ENCODE measurements around the gene TMED10. TPM values are rescaled to one million over a fixed set of nuclear protein-coding genes. Genes with fewer than 3 reads are reported as not detected.

The TMED10 gene
- total and polyA plus RNA-seq, 2 of the 13 experiments (the other 11 are each of a cell fraction or from before 2014, with no cell fraction given) = 311 to 377 TPM

DNA sequence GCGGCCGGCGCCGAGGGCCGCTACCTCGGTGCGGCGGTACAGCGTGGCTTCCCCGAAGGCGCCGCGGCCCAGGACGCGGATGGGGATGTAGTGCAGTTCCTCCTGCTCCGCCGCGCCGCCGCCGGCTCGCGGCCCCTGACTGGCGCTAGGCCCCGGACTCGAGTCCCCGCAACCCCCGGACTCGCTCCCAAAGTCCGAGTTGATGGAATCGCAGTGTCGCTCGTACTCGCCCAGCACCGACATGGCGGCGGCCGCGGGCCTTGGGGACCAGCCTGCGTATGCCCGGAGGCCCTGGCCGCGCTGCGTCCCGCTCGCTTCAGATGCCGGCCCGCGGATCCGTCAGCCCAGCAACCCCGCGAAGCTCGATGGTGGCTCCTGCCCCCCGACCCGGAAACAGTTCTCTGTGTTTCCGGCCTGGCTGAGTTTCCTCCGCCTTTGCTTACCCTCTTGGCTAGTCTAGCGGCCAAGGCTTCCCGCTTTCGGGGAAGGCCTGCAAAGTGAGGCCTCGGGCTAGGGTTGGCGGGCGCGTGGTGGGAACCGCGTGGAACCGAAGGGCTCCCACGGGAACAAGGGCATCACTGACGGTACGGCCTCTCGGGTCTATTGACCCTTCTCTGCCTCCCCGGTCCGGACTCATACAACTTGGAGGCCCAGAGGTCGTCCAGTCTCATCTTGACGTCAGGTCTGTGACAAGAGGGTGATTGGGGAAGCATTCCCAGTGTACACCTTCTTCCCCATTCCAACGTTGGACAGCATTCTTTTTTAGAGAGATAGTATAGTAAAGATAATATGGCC, 49.5 kb downstream of the TMED10 start, which contains the start of gene NEK9 (continued):
- 0 out of 2 replicates have a peak, but pooled peaks have one; percentile 86 for TF ChIP-seq ZNF619 (CRISPR knock-in tag; IDR thresholded peaks at IDR 0.05)
- TF ChIP-seq GTF3A (CRISPR knock-in tag; conservative IDR thresholded peaks at IDR 0.05) = no peak
- TF ChIP-seq MEF2D (CRISPR knock-in tag; IDR thresholded peaks at IDR 0.05) = 0 out of 2 replicates have a peak, but pooled peaks have one; percentile 48
- TF ChIP-seq, protein P1, sequence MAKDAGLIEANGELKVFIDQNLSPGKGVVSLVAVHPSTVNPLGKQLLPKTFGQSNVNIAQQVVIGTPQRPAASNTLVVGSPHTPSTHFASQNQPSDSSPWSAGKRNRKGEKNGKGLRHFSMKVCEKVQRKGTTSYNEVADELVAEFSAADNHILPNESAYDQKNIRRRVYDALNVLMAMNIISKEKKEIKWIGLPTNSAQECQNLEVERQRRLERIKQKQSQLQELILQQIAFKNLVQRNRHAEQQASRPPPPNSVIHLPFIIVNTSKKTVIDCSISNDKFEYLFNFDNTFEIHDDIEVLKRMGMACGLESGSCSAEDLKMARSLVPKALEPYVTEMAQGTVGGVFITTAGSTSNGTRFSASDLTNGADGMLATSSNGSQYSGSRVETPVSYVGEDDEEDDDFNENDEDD (CRISPR knock-in tag; IDR thresholded peaks at IDR 0.05; ENCODE audit: borderline replicate concordance) = peak; percentile 84; the same call in 1 of the 2 replicates
- 0 out of 2 replicates have a peak, but pooled peaks have one; percentile 52 for TF ChIP-seq MTF1 (CRISPR knock-in tag; IDR thresholded peaks at IDR 0.05)
- TF ChIP-seq, protein P2, sequence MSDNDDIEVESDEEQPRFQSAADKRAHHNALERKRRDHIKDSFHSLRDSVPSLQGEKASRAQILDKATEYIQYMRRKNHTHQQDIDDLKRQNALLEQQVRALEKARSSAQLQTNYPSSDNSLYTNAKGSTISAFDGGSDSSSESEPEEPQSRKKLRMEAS (IDR thresholded peaks at IDR 0.05) = peak; percentile 83
- TF ChIP-seq, protein P3, sequence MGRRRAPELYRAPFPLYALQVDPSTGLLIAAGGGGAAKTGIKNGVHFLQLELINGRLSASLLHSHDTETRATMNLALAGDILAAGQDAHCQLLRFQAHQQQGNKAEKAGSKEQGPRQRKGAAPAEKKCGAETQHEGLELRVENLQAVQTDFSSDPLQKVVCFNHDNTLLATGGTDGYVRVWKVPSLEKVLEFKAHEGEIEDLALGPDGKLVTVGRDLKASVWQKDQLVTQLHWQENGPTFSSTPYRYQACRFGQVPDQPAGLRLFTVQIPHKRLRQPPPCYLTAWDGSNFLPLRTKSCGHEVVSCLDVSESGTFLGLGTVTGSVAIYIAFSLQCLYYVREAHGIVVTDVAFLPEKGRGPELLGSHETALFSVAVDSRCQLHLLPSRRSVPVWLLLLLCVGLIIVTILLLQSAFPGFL (CRISPR knock-in tag; IDR thresholded peaks at IDR 0.05) = no peak
- TF ChIP-seq, protein P4, sequence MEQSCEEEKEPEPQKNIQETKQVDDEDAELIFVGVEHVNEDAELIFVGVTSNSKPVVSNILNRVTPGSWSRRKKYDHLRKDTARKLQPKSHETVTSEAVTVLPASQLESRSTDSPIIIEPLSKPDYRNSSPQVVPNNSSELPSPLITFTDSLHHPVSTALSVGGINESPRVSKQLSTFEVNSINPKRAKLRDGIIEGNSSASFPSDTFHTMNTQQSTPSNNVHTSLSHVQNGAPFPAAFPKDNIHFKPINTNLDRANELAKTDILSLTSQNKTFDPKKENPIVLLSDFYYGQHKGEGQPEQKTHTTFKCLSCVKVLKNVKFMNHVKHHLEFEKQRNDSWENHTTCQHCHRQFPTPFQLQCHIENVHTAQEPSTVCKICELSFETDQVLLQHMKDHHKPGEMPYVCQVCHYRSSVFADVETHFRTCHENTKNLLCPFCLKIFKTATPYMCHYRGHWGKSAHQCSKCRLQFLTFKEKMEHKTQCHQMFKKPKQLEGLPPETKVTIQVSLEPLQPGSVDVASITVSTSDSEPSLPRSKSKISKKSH (CRISPR knock-in tag; IDR thresholded peaks at IDR 0.05; ENCODE audit: borderline replicate concordance) = no peak
- no peak for TF ChIP-seq NPAS2 (CRISPR knock-in tag; IDR thresholded peaks at IDR 0.05; ENCODE audit: borderline replicate concordance)
- TF ChIP-seq SALL2 (CRISPR knock-in tag; IDR thresholded peaks at IDR 0.05) = peak; percentile 77; the same call in 1 of the 2 replicates
- TF ChIP-seq ZNF616 (CRISPR knock-in tag; IDR thresholded peaks at IDR 0.05; ENCODE audit: low read depth) = no peak
- TF ChIP-seq ZNF556 (CRISPR knock-in tag; IDR thresholded peaks at IDR 0.05; ENCODE audit: borderline replicate concordance) = peak; percentile 80; the same call in 1 of the 2 replicates
- peak; percentile 63 for TF ChIP-seq BORCS8-MEF2B (CRISPR knock-in tag; IDR thresholded peaks at IDR 0.05)
- TF ChIP-seq, protein P5, sequence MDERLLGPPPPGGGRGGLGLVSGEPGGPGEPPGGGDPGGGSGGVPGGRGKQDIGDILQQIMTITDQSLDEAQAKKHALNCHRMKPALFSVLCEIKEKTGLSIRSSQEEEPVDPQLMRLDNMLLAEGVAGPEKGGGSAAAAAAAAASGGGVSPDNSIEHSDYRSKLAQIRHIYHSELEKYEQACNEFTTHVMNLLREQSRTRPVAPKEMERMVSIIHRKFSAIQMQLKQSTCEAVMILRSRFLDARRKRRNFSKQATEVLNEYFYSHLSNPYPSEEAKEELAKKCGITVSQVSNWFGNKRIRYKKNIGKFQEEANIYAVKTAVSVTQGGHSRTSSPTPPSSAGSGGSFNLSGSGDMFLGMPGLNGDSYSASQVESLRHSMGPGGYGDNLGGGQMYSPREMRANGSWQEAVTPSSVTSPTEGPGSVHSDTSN (CRISPR knock-in tag; IDR thresholded peaks at IDR 0.05) = no peak
- TF ChIP-seq, protein P6, sequence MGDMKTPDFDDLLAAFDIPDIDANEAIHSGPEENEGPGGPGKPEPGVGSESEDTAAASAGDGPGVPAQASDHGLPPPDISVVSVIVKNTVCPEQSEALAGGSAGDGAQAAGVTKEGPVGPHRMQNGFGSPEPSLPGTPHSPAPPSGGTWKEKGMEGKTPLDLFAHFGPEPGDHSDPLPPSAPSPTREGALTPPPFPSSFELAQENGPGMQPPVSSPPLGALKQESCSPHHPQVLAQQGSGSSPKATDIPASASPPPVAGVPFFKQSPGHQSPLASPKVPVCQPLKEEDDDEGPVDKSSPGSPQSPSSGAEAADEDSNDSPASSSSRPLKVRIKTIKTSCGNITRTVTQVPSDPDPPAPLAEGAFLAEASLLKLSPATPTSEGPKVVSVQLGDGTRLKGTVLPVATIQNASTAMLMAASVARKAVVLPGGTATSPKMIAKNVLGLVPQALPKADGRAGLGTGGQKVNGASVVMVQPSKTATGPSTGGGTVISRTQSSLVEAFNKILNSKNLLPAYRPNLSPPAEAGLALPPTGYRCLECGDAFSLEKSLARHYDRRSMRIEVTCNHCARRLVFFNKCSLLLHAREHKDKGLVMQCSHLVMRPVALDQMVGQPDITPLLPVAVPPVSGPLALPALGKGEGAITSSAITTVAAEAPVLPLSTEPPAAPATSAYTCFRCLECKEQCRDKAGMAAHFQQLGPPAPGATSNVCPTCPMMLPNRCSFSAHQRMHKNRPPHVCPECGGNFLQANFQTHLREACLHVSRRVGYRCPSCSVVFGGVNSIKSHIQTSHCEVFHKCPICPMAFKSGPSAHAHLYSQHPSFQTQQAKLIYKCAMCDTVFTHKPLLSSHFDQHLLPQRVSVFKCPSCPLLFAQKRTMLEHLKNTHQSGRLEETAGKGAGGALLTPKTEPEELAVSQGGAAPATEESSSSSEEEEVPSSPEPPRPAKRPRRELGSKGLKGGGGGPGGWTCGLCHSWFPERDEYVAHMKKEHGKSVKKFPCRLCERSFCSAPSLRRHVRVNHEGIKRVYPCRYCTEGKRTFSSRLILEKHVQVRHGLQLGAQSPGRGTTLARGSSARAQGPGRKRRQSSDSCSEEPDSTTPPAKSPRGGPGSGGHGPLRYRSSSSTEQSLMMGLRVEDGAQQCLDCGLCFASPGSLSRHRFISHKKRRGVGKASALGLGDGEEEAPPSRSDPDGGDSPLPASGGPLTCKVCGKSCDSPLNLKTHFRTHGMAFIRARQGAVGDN (CRISPR knock-in tag; IDR thresholded peaks at IDR 0.05) = peak; percentile 99
- TF ChIP-seq ZNF615 (CRISPR knock-in tag; IDR thresholded peaks at IDR 0.05; ENCODE audit: borderline replicate concordance) = peak; percentile 58; the same call in 1 of the 2 replicates
- peak; percentile 85; the same call in 1 of the 2 replicates for TF ChIP-seq ZFP36L2 (CRISPR knock-in tag; IDR thresholded peaks at IDR 0.05)
- TF ChIP-seq NONO (IDR thresholded peaks at IDR 0.05) = no peak
- TF ChIP-seq NONO (CRISPR knock-in tag; conservative IDR thresholded peaks at IDR 0.05) = peak; percentile 89; the same call in 1 of the 2 replicates
